AG09319 (cell line): ENCODE data around the gene PRPF31.

Experiments
- DNase-seq: peaks from one replicate; pipeline ENCODE4 v3.0.0-alpha.2; 2010; ENCODE audit warnings: low read depth; ENCODE audit errors: extremely low read depth
- CTCF ChIP-seq: IDR thresholded peaks from 2 replicates; pipeline ENCODE4 v1.5.1; 2011; ENCODE audit warnings: low read depth, mild to moderate bottlenecking, inconsistent platforms, low read length, moderate library complexity

Gene PRPF31

GRCh38 chr19:54148158-54148557 is 32.6 kb downstream of the PRPF31 start:
- DNase-seq = no peak
- TF ChIP-seq CTCF = no peak

DNA sequence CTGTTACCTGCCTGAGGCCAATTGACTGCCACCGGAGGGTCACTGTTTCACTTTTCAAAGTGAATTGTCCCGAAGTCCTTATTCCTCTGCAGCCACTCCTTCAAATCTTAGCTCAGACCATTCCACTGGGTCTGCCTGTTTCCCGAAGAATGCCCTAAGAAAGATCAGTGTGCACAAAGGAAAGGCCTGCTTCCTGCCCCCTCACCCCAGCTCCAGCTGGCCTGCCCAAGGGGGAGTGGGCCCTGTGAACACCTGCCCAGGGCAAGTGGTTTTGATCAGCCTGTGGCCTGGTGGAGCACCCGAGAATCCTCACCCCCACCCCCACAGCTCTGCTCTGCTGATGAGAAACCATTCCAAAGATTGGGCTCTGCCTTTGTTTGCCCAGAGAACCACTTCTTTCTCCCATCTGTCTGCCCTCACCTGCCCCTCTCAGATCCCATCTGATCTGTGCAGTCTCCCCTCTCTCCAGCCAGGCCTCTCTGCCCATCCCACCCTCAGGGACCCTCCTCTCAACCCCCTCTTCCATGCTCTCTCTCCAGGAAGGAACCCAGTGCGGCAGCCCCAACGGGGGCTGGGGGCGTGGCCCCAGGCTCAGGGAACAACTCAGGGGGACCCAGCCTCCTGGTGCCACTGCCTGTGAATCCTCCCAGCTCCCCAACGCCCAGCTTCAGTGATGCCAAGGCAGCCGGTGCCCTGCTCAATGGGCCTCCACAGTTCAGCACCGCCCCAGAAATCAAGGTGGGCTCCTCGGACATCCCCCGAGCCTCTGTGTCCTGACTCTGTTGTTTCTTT is 33.7 kb downstream of the PRPF31 start:
- DNase-seq = no peak
- no peak for TF ChIP-seq CTCF

- DNase-seq = no peak
- TF ChIP-seq CTCF = no peak
These were observed 35.9 kb downstream of the PRPF31 start for GRCh38 chr19:54151362-54152035.

- TF ChIP-seq CTCF = no peak
- DNase-seq = no peak
These were observed 36.7 kb downstream of the PRPF31 start for GRCh38 chr19:54152267-54152666.

DNA sequence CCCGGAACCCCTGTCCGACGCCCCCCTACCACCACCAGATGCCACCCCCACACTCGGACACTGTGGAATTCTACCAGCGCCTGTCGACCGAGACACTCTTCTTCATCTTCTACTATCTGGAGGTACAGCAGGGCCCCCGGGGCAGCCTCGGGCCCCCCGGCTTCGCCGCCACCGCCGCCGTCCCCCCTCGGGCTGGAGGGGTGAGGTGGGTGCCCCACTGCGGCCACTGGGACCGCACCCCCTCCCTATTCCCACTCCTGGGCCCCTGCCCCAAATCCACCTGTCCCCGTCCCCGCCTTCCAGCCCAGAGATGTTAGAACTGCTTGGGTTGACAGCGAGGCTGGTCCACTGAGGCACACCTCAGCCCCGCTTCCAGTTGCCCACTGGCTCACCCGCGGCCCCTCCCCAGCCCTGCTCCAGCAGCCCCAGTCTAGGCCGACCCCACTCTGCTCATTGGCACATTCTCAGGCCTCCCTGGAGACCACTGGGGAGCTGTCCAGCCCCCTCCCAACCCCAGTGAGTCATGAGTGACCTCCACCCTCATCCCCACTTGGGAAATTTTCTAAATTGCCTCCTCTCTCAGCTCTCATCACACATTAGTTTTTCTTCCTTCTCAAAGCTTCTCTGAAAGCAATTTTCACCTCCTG is 37.4 kb downstream of the PRPF31 start:
- no peak for DNase-seq
- no peak for TF ChIP-seq CTCF

DNA sequence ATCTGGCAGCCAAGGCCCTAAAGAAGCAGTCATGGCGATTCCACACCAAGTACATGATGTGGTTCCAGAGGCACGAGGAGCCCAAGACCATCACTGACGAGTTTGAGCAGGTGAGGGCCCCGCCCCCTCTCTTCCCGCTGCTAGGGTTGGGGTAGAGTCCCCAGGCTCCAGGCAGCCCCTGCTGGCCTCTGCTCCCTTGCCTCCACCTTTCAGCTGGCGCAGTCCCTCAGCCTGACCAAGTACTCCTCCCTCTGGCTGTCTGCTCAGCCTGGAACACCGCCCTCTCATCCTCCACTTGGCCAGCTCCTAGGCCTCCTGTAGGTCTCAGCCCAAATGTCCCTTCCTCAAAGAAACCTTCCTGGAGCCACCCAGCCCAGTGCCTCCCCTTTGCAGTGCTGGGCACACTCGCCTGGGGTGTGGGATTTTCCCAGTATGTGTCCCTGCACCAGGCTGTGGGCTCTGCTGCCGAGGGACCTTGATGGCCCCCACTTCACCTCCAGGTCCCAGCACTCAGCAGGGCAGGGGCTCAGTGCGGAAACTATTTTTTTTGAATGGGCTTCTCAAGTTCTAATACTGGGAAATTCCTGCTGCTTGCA is 38.3 kb downstream of the PRPF31 start:
- no peak for TF ChIP-seq CTCF
- DNase-seq = no peak
